WTC11 (cell line): ENCODE results near the gene BMPR2. TPM values are rescaled to one million over a fixed set of nuclear protein-coding genes. Genes with fewer than 3 reads are reported as not detected.

Experiments used
- ATAC-seq: fragments of 200-7000 bp; cut with Tn5 transposase; 2 replicates; pipeline ENCODE4 v1.10.0; 2021; ENCODE audit warnings: mild to moderate bottlenecking, moderate library complexity
- CTCF ChIA-PET: fragments of 300-600 bp; sonication (Branson Sonifier 250); formaldehyde crosslinking; loops from one replicate; lab custom pipeline; 2021; ENCODE audit warnings: antibody characterized with exemption; lab: Charles Lee
- POLR2A ChIA-PET: fragments of 350-600 bp; sonication (Branson Sonifier 250); formaldehyde crosslinking; loops from one replicate; lab custom pipeline; 2021; ENCODE audit warnings: antibody characterized with exemption; lab: Charles Lee
- DNase-seq: peaks from one replicate; pipeline ENCODE4 v3.0.0; 2021; ENCODE audit warnings: low spot score
- H3K27ac Mint-ChIP-seq: 2 replicates; pipeline ENCODE4 v1.8.0; 2021; ENCODE audit warnings: mixed read lengths
- H3K27me3 Mint-ChIP-seq: 2 replicates; pipeline ENCODE4 v1.8.0; 2021; ENCODE audit warnings: low read depth, mild to moderate bottlenecking, moderate library complexity, mixed read lengths
- H3K36me3 Mint-ChIP-seq: 2 replicates; pipeline ENCODE4 v1.8.0; 2021; ENCODE audit warnings: mixed read lengths
- H3K4me1 Mint-ChIP-seq: 2 replicates; pipeline ENCODE4 v1.8.0; 2022; ENCODE audit warnings: mixed read lengths
- H3K4me3 Mint-ChIP-seq: 2 replicates; pipeline ENCODE4 v1.8.0; 2021; ENCODE audit warnings: mild to moderate bottlenecking, moderate library complexity, mixed read lengths
- H3K9me3 Mint-ChIP-seq: 2 replicates; pipeline ENCODE4 v1.8.0; 2021; ENCODE audit warnings: mixed read lengths
- CREB1 ChIP-seq: sonication (generic); formaldehyde crosslinking; IDR thresholded peaks from 2 replicates; pipeline ENCODE4 v1.8.0; 2023; ENCODE audit warnings: mild to moderate bottlenecking, missing genetic modification reagents
- GABPB1 ChIP-seq: sonication (generic); formaldehyde crosslinking; IDR thresholded peaks from 2 replicates; pipeline ENCODE4 v1.8.1; 2023; ENCODE audit warnings: mild to moderate bottlenecking, missing genetic modification reagents
- IRF2 ChIP-seq: sonication (generic); formaldehyde crosslinking; IDR thresholded peaks from 2 replicates; pipeline ENCODE4 v1.8.0; 2022; ENCODE audit warnings: low read depth, missing genetic modification reagents, borderline replicate concordance
- NR1H2 ChIP-seq: sonication (generic); formaldehyde crosslinking; IDR thresholded peaks from 2 replicates; pipeline ENCODE4 v1.9.0; 2021; ENCODE audit warnings: mild to moderate bottlenecking, moderate library complexity, missing genetic modification reagents
- OVOL2 ChIP-seq: fragments of 250-450 bp; sonication (Bioruptor Pico); IDR thresholded peaks from 2 replicates; pipeline ENCODE4 v1.9.0; 2021; ENCODE audit warnings: mild to moderate bottlenecking, borderline replicate concordance
- SOX15 ChIP-seq: fragments of 250-450 bp; sonication (Bioruptor Pico); IDR thresholded peaks from 2 replicates; pipeline ENCODE4 v1.9.0; 2021; ENCODE audit warnings: mild to moderate bottlenecking
- TCF7 ChIP-seq: sonication (generic); formaldehyde crosslinking; IDR thresholded peaks from 2 replicates; pipeline ENCODE4 v1.8.0; 2022; ENCODE audit warnings: mild to moderate bottlenecking, low read depth, missing genetic modification reagents, moderate library complexity
- ZNF138 ChIP-seq: sonication (generic); formaldehyde crosslinking; conservative IDR thresholded peaks from 2 replicates; pipeline ENCODE4 v1.8.1; 2022; ENCODE audit warnings: mild to moderate bottlenecking, moderate library complexity, missing genetic modification reagents
- ZNF263 ChIP-seq: sonication (generic); formaldehyde crosslinking; IDR thresholded peaks from 2 replicates; pipeline ENCODE4 v1.8.1; 2022; ENCODE audit warnings: low read depth, mild to moderate bottlenecking, moderate library complexity, missing genetic modification reagents
- total RNA-seq: library from RNA; stranded (reverse); gene quantifications from 3 replicates; pipeline ENCODE4 v1.2.3, GENCODE V29; 2021
- TF ChIP-seq, protein P1 (sequence below): sonication (generic); formaldehyde crosslinking; IDR thresholded peaks from 2 replicates; pipeline ENCODE4 v1.8.0; 2022; ENCODE audit warnings: mild to moderate bottlenecking, missing genetic modification reagents
- TF ChIP-seq, protein P2 (sequence below): fragments of 250-450 bp; sonication (Bioruptor Pico); IDR thresholded peaks from 2 replicates; pipeline ENCODE4 v1.9.0; 2021; ENCODE audit warnings: moderate library complexity, mild to moderate bottlenecking, inconsistent platforms, borderline replicate concordance
- TF ChIP-seq, protein P3 (sequence below): sonication (generic); formaldehyde crosslinking; IDR thresholded peaks from 2 replicates; pipeline ENCODE4 v1.8.0; 2023; ENCODE audit warnings: missing genetic modification reagents, mild to moderate bottlenecking, borderline replicate concordance
- TF ChIP-seq, protein P4 (sequence below): fragments of 250-450 bp; sonication (Bioruptor Pico); IDR thresholded peaks from 2 replicates; pipeline ENCODE4 v1.9.0; 2021; ENCODE audit warnings: mild to moderate bottlenecking
- TF ChIP-seq, protein P5 (sequence below): fragments of 250-450 bp; sonication (Bioruptor Pico); IDR thresholded peaks from 2 replicates; pipeline ENCODE4 v1.9.0; 2021; ENCODE audit warnings: mild to moderate bottlenecking
- TF ChIP-seq, protein P6 (sequence below): fragments of 250-450 bp; sonication (Bioruptor Pico); IDR thresholded peaks from 2 replicates; pipeline ENCODE4 v2.1.2; 2022; ENCODE audit warnings: mild to moderate bottlenecking, moderate library complexity
- TF ChIP-seq, protein P7 (sequence below): sonication (generic); formaldehyde crosslinking; IDR thresholded peaks from 2 replicates; pipeline ENCODE4 v1.8.0; 2022; ENCODE audit warnings: mild to moderate bottlenecking, missing genetic modification reagents
- TF ChIP-seq, protein P8 (sequence below): sonication (generic); formaldehyde crosslinking; IDR thresholded peaks from 2 replicates; pipeline ENCODE4 v1.8.0; 2022; ENCODE audit warnings: missing genetic modification reagents

Gene BMPR2
- total RNA-seq, 1 experiment from 2014 or later = 22.1 TPM

DNA sequence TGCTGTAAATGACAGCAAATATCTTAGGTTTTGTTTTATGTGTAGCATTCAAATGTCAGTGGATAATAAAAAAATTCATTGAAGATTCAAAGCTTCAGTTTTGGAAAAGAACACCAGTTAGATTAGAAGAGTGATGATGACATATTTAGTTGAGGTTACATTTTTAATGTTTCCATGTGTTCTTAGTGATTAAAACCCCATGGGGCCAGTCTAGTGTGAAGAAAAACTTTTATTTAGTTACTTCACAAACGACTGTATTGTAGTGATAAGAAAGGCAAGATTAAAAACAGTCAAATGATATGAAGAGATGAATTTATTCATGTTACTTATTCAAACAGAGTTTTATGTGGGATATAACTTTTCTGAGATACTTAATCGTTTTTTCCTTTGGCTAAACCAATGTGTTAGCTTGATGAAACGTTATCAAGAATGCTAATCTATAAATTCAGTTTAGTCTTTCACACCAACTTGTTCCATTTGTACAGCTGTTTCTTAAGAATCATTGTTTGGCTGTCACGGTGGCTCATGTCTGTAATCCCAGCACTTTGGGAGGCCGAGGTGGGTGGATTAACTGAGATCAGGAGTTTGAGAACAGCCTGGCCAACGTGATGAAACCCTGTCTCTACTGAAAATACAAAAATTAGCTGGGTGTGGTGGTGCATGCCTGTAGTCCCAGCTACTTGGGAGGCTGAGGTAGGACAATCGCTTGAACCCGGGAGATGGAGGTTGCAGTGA is 11.6 kb downstream of the BMPR2 start (continued):
- TF ChIP-seq, protein P1, sequence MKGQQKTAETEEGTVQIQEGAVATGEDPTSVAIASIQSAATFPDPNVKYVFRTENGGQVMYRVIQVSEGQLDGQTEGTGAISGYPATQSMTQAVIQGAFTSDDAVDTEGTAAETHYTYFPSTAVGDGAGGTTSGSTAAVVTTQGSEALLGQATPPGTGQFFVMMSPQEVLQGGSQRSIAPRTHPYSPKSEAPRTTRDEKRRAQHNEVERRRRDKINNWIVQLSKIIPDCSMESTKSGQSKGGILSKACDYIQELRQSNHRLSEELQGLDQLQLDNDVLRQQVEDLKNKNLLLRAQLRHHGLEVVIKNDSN (CRISPR knock-in tag) = no peak
- TF ChIP-seq, protein P2, sequence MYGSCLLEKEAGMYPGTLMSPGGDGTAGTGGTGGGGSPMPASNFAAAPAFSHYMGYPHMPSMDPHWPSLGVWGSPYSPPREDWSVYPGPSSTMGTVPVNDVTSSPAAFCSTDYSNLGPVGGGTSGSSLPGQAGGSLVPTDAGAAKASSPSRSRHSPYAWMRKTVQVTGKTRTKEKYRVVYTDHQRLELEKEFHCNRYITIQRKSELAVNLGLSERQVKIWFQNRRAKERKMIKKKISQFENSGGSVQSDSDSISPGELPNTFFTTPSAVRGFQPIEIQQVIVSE = no peak

DNA sequence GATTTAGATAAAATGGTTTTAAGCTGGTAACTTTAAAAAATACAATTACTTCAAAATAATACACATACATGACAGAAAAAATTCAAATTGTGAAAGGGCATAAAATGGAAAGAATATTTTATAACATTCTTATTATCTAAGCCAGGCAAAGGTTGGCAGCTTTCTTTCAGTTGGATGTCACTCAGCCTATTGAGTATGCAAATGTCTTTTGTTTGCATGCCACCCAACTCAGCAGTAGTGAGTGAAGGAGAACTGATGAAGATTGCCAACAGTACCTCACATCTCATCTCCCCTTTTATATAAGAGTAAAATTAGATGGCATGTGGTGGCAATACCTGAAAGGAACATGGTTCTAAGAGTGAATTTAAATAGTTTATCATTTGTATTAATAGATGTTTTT is 24.8 kb downstream of the BMPR2 start:
- Mint-ChIP-seq H3K27ac (no peak overlapping the region), H3K36me3 (peaks cover 2% of the 10 kb centered on the region; the same call in 1 of the 2 replicates), H3K27me3 (no peaks in the 10 kb centered on the region), H3K9me3 (no peaks in the 10 kb centered on the region), H3K4me1 (peaks cover 19% of the 10 kb centered on the region), H3K4me3 (no peak overlapping the region)
- ChIA-PET POLR2A (no interaction called here), CTCF (no interaction called here)
- ATAC-seq (peak; percentile 51; the same call in 1 of the 2 replicates), DNase-seq (no peak)
- TF ChIP-seq GABPB1 (no peak), NR1H2 (CRISPR knock-in tag) (no peak), CREB1 (no peak), IRF2 (CRISPR knock-in tag) (no peak), SOX15 (CRISPR knock-in tag) (no peak), ZNF263 (CRISPR knock-in tag) (no peak), OVOL2 (CRISPR knock-in tag) (no peak), TCF7 (no peak), ZNF138 (CRISPR knock-in tag) (no peak)
- TF ChIP-seq, protein P3, sequence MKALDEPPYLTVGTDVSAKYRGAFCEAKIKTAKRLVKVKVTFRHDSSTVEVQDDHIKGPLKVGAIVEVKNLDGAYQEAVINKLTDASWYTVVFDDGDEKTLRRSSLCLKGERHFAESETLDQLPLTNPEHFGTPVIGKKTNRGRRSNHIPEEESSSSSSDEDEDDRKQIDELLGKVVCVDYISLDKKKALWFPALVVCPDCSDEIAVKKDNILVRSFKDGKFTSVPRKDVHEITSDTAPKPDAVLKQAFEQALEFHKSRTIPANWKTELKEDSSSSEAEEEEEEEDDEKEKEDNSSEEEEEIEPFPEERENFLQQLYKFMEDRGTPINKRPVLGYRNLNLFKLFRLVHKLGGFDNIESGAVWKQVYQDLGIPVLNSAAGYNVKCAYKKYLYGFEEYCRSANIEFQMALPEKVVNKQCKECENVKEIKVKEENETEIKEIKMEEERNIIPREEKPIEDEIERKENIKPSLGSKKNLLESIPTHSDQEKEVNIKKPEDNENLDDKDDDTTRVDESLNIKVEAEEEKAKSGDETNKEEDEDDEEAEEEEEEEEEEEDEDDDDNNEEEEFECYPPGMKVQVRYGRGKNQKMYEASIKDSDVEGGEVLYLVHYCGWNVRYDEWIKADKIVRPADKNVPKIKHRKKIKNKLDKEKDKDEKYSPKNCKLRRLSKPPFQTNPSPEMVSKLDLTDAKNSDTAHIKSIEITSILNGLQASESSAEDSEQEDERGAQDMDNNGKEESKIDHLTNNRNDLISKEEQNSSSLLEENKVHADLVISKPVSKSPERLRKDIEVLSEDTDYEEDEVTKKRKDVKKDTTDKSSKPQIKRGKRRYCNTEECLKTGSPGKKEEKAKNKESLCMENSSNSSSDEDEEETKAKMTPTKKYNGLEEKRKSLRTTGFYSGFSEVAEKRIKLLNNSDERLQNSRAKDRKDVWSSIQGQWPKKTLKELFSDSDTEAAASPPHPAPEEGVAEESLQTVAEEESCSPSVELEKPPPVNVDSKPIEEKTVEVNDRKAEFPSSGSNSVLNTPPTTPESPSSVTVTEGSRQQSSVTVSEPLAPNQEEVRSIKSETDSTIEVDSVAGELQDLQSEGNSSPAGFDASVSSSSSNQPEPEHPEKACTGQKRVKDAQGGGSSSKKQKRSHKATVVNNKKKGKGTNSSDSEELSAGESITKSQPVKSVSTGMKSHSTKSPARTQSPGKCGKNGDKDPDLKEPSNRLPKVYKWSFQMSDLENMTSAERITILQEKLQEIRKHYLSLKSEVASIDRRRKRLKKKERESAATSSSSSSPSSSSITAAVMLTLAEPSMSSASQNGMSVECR (CRISPR knock-in tag) = no peak
- TF ChIP-seq, protein P4, sequence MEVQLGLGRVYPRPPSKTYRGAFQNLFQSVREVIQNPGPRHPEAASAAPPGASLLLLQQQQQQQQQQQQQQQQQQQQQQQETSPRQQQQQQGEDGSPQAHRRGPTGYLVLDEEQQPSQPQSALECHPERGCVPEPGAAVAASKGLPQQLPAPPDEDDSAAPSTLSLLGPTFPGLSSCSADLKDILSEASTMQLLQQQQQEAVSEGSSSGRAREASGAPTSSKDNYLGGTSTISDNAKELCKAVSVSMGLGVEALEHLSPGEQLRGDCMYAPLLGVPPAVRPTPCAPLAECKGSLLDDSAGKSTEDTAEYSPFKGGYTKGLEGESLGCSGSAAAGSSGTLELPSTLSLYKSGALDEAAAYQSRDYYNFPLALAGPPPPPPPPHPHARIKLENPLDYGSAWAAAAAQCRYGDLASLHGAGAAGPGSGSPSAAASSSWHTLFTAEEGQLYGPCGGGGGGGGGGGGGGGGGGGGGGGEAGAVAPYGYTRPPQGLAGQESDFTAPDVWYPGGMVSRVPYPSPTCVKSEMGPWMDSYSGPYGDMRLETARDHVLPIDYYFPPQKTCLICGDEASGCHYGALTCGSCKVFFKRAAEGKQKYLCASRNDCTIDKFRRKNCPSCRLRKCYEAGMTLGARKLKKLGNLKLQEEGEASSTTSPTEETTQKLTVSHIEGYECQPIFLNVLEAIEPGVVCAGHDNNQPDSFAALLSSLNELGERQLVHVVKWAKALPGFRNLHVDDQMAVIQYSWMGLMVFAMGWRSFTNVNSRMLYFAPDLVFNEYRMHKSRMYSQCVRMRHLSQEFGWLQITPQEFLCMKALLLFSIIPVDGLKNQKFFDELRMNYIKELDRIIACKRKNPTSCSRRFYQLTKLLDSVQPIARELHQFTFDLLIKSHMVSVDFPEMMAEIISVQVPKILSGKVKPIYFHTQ (CRISPR knock-in tag) = no peak
- TF ChIP-seq, protein P5, sequence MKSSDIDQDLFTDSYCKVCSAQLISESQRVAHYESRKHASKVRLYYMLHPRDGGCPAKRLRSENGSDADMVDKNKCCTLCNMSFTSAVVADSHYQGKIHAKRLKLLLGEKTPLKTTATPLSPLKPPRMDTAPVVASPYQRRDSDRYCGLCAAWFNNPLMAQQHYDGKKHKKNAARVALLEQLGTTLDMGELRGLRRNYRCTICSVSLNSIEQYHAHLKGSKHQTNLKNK (CRISPR knock-in tag) = no peak
- TF ChIP-seq, protein P6, sequence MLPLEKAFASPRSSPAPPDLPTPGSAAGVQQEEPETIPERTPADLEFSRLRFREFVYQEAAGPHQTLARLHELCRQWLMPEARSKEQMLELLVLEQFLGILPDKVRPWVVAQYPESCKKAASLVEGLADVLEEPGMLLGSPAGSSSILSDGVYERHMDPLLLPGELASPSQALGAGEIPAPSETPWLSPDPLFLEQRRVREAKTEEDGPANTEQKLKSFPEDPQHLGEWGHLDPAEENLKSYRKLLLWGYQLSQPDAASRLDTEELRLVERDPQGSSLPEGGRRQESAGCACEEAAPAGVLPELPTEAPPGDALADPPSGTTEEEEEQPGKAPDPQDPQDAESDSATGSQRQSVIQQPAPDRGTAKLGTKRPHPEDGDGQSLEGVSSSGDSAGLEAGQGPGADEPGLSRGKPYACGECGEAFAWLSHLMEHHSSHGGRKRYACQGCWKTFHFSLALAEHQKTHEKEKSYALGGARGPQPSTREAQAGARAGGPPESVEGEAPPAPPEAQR (CRISPR knock-in tag) = no peak
- TF ChIP-seq, protein P7, sequence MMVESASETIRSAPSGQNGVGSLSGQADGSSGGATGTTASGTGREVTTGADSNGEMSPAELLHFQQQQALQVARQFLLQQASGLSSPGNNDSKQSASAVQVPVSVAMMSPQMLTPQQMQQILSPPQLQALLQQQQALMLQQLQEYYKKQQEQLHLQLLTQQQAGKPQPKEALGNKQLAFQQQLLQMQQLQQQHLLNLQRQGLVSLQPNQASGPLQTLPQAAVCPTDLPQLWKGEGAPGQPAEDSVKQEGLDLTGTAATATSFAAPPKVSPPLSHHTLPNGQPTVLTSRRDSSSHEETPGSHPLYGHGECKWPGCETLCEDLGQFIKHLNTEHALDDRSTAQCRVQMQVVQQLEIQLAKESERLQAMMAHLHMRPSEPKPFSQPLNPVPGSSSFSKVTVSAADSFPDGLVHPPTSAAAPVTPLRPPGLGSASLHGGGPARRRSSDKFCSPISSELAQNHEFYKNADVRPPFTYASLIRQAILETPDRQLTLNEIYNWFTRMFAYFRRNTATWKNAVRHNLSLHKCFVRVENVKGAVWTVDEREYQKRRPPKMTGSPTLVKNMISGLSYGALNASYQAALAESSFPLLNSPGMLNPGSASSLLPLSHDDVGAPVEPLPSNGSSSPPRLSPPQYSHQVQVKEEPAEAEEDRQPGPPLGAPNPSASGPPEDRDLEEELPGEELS (CRISPR knock-in tag) = no peak
- TF ChIP-seq, protein P8, sequence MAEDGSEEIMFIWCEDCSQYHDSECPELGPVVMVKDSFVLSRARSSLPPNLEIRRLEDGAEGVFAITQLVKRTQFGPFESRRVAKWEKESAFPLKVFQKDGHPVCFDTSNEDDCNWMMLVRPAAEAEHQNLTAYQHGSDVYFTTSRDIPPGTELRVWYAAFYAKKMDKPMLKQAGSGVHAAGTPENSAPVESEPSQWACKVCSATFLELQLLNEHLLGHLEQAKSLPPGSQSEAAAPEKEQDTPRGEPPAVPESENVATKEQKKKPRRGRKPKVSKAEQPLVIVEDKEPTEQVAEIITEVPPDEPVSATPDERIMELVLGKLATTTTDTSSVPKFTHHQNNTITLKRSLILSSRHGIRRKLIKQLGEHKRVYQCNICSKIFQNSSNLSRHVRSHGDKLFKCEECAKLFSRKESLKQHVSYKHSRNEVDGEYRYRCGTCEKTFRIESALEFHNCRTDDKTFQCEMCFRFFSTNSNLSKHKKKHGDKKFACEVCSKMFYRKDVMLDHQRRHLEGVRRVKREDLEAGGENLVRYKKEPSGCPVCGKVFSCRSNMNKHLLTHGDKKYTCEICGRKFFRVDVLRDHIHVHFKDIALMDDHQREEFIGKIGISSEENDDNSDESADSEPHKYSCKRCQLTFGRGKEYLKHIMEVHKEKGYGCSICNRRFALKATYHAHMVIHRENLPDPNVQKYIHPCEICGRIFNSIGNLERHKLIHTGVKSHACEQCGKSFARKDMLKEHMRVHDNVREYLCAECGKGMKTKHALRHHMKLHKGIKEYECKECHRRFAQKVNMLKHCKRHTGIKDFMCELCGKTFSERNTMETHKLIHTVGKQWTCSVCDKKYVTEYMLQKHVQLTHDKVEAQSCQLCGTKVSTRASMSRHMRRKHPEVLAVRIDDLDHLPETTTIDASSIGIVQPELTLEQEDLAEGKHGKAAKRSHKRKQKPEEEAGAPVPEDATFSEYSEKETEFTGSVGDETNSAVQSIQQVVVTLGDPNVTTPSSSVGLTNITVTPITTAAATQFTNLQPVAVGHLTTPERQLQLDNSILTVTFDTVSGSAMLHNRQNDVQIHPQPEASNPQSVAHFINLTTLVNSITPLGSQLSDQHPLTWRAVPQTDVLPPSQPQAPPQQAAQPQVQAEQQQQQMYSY (CRISPR knock-in tag) = no peak
